CD4-positive, alpha-beta T cell (primary cell): ENCODE data around the gene IRAG1. TPM values are rescaled to one million over a fixed set of nuclear protein-coding genes. Genes with fewer than 3 reads are reported as not detected.

Source experiments
- ATAC-seq: fragments of 200-7000 bp; cut with Tn5 transposase; one replicate; pipeline ENCODE4 v1.10.0; 2022; ENCODE audit warnings: mild to moderate bottlenecking; ENCODE audit not compliant: poor library complexity
- CTCF ChIA-PET: fragments of 350-600 bp; sonication (Branson Sonifier 250); formaldehyde crosslinking; loops from one replicate; lab custom pipeline; 2021; ENCODE audit warnings: antibody characterized with exemption, inconsistent platforms; lab: Charles Lee
- POLR2A ChIA-PET: fragments of 350-600 bp; sonication (Branson Sonifier 250); formaldehyde crosslinking; loops from one replicate; lab custom pipeline; 2021; ENCODE audit warnings: antibody characterized with exemption, inconsistent platforms; lab: Charles Lee
- DNase-seq, 14 experiments: peaks; one replicate each; pipeline ENCODE4 v3.0.0-alpha.2; 2013 to 2020; ENCODE audit warnings: mixed read lengths in 2 of 14
- H3K27ac ChIP-seq, 2 donors: one replicate each; pipeline versions ENCODE4 v1.5.1 to v1.7.0; 2013; ENCODE audit warnings: low read length in 2 of 2, low read depth in 1 of 2, mild to moderate bottlenecking in 1 of 2
- H3K27me3 ChIP-seq, 2 experiments: 1 replicate in 1 of 2; 2 replicates in 1 of 2; pipeline versions ENCODE4 v1.6.1 to v1.7.0; 2013; ENCODE audit warnings: low read length in 2 of 2, control low read depth in 1 of 2, mild to moderate bottlenecking in 1 of 2, moderate library complexity in 1 of 2; ENCODE audit not compliant: insufficient read depth in 2 of 2, control insufficient read depth in 1 of 2
- H3K36me3 ChIP-seq: one replicate; pipeline ENCODE4 v1.6.1; 2013; ENCODE audit warnings: low read length, control low read depth; ENCODE audit not compliant: insufficient read depth
- H3K4me1 ChIP-seq: one replicate; pipeline ENCODE4 v1.6.1; 2013; ENCODE audit warnings: low read length, control low read depth; ENCODE audit not compliant: insufficient read depth
- H3K4me3 ChIP-seq: one replicate; pipeline ENCODE4 v1.5.1; 2013; ENCODE audit warnings: mild to moderate bottlenecking, low read length, moderate library complexity
- H3K9me3 ChIP-seq, 2 experiments: 1 replicate in 1 of 2; 2 replicates in 1 of 2; pipeline versions ENCODE4 v1.6.1 to v1.7.0; 2013; ENCODE audit warnings: low read length in 2 of 2, mild to moderate bottlenecking in 2 of 2, control low read depth in 1 of 2, moderate library complexity in 1 of 2; ENCODE audit not compliant: control insufficient read depth in 1 of 2, insufficient read depth in 1 of 2
- H3K27ac Mint-ChIP-seq: one replicate; pipeline ENCODE4 v1.8.0; 2020; ENCODE audit warnings: mixed read lengths
- H3K27me3 Mint-ChIP-seq: one replicate; pipeline ENCODE4 v1.8.0; 2021; ENCODE audit warnings: mixed read lengths
- H3K36me3 Mint-ChIP-seq: one replicate; pipeline ENCODE4 v1.8.0; 2021; ENCODE audit warnings: low read depth, mixed read lengths
- H3K4me1 Mint-ChIP-seq: one replicate; pipeline ENCODE4 v1.8.0; 2021; ENCODE audit warnings: low read depth, mixed read lengths
- H3K4me3 Mint-ChIP-seq: one replicate; pipeline ENCODE4 v1.8.0; 2020; ENCODE audit warnings: mild to moderate bottlenecking, mixed read lengths
- H3K9me3 Mint-ChIP-seq: one replicate; pipeline ENCODE4 v1.8.0; 2020; ENCODE audit warnings: mixed read lengths
- CTCF ChIP-seq: fragments of 200-600 bp; IDR thresholded peaks from one replicate; pipeline ENCODE4 v1.8.0; 2022; ENCODE audit warnings: antibody characterized with exemption, mild to moderate bottlenecking
- intact Hi-C, 2 experiments: fragments of 100-400 bp; cut with DNase I in 1 of 2; cut with micrococcal nuclease in 1 of 2; formaldehyde crosslinking; loops; one replicate each; pipeline versions ENCODE4 v1.15.1 to v1.9.0; 2023 to 2025; cut with DNase I, micrococcal nuclease
- total RNA-seq, 174 experiments: library from RNA in 2 of 174; stranded (reverse) in 2 of 174; gene quantifications; one replicate each; pipeline ENCODE4 v1.2.3 and lab custom pipeline; 2021 to 2026

The IRAG1 gene
- total RNA-seq, 2 experiments from 2014 or later, result not detected

GRCh38 chr11:10648871-10649270 is 44.7 kb downstream of the IRAG1 start:
- H3K9me3 ChIP-seq, result no peaks in the 10 kb centered on the region
- no peaks in the 10 kb centered on the region for H3K27me3 Mint-ChIP-seq
- H3K4me3 Mint-ChIP-seq, result no peak overlapping the region
- no peak overlapping the region for H3K27ac Mint-ChIP-seq
- ATAC-seq (no peak), DNase-seq (no peak)
- H3K36me3 ChIP-seq, result no peaks in the 10 kb centered on the region
- no peaks in the 10 kb centered on the region for H3K4me1 ChIP-seq
- POLR2A ChIA-PET, result no interaction called here
- H3K27ac ChIP-seq, result no peak overlapping the region
- TF ChIP-seq CTCF, result no peak
- no peaks in the 10 kb centered on the region for H3K4me1 Mint-ChIP-seq
- H3K27me3 ChIP-seq, result no peaks in the 10 kb centered on the region
- CTCF ChIA-PET, result no interaction called here
- H3K36me3 Mint-ChIP-seq, result no peaks in the 10 kb centered on the region
- H3K9me3 Mint-ChIP-seq, result no peaks in the 10 kb centered on the region
- intact Hi-C loops, result no loop called here
- H3K4me3 ChIP-seq, result no peak overlapping the region

GRCh38 chr11:10646681-10647355 is 46.7 kb downstream of the IRAG1 start:
- no peak overlapping the region for H3K4me3 ChIP-seq
- H3K4me1 ChIP-seq, result no peaks in the 10 kb centered on the region
- no peak for TF ChIP-seq CTCF
- H3K9me3 Mint-ChIP-seq, result no peaks in the 10 kb centered on the region
- no peak overlapping the region for H3K27ac ChIP-seq
- no peak for DNase-seq
- H3K27me3 ChIP-seq, result no peaks in the 10 kb centered on the region
- no peak for ATAC-seq
- ChIA-PET POLR2A (no interaction called here), CTCF (interaction anchor here (0.8 kb wide), 1 partner anchor 241 kb away, joined by 4 read pairs; no protein-coding TSS in a partner anchor)
- H3K4me1 Mint-ChIP-seq, result no peaks in the 10 kb centered on the region
- H3K27ac Mint-ChIP-seq, result no peak overlapping the region
- no peaks in the 10 kb centered on the region for H3K27me3 Mint-ChIP-seq
- no peak overlapping the region for H3K4me3 Mint-ChIP-seq
- no peaks in the 10 kb centered on the region for H3K36me3 ChIP-seq
- no peaks in the 10 kb centered on the region for H3K36me3 Mint-ChIP-seq
- no peaks in the 10 kb centered on the region for H3K9me3 ChIP-seq
- intact Hi-C loops, result no loop called here

GRCh38 chr11:10646005-10646404 is 47.5 kb downstream of the IRAG1 start:
- no peak for TF ChIP-seq CTCF
- Mint-ChIP-seq H3K4me3 (no peak overlapping the region), H3K4me1 (no peaks in the 10 kb centered on the region), H3K9me3 (no peaks in the 10 kb centered on the region), H3K27ac (no peak overlapping the region), H3K27me3 (no peaks in the 10 kb centered on the region), H3K36me3 (no peaks in the 10 kb centered on the region)
- Histone ChIP-seq H3K4me3 (no peak overlapping the region), H3K9me3 (no peaks in the 10 kb centered on the region), H3K36me3 (no peaks in the 10 kb centered on the region), H3K4me1 (no peaks in the 10 kb centered on the region), H3K27me3 (no peaks in the 10 kb centered on the region), H3K27ac (no peak overlapping the region)
- intact Hi-C loops, result no loop called here
- ATAC-seq, result no peak
- no peak for DNase-seq
- ChIA-PET POLR2A (no interaction called here), CTCF (interaction anchor here (1.6 kb wide), 1 partner anchor 8 kb away, joined by 3 read pairs; no protein-coding TSS in a partner anchor)
